Iris pigment epithelial cell (primary cell): ENCODE data around the gene FAM98B.
A peak's percentile ranks its signal among the peaks of the same experiment; 100 is the strongest.

Experiments used
- DNase-seq: peaks from one replicate; pipeline ENCODE4 v3.0.0-alpha.2; 2011; ENCODE audit warnings: low read depth

The FAM98B gene

GRCh38 chr15:38508647-38509046 lies 54.7 kb downstream of the FAM98B start:
- no peak for DNase-seq

DNA sequence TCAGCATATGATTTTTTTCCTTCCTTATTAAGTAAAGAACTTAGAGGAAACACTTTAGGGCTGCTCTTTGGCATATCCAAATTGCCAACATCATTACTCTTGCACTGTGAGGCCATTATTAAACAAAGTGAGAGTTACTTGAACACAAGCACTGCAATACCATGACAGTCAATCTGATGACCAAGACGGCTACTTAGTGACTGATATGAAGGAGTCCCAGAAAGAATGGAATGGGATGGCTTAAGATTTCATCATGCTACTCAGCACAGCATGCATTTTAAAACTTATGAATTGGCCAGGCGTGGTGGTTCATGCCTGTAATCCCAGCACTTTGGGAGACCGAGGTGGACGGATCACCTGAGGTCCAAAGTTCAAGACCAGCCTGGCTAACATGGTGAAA lies 55.2 kb downstream of the FAM98B start:
- DNase-seq, result no peak

- DNase-seq, result no peak
Measured at GRCh38 chr15:38512901-38513300, 59.0 kb downstream of the FAM98B start.

GRCh38 chr15:38514601-38515000 lies 60.7 kb downstream of the FAM98B start:
- DNase-seq, result no peak

- DNase-seq, result no peak
Measured at GRCh38 chr15:38516626-38517025, 62.7 kb downstream of the FAM98B start.

DNA sequence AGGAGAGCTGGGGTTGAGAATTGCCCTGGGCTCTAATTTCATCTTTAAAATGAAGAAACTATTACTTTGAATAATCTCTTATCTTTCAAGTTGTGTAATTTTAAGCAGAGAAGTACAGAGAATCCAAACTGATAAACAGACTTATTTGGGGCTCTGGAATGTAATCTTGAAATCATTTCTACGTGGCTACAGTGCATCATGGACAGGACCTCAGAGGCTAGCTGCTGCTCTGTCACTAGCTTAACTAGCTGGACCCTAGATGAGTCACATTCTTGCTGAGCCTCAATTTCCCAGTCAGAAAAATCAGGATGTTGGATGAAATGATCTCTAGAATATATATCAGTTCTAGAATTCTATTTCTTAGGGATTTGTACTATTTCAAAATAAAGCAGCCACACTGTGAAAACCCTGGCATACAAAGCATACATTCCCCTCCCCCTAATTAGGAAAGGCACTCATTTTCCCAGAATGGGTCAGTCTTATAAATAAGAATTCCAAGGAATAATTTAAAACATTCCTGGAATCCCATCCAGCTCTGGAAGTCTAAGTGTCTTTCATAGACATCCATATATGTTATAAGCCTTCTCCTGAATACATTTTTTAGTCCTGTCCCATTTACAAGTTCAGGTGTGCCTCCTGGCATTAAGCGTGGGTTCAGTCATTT lies 63.5 kb downstream of the FAM98B start:
- DNase-seq, result peak; percentile 61

- DNase-seq, result no peak
Measured at GRCh38 chr15:38518084-38518483, 64.2 kb downstream of the FAM98B start.

DNA sequence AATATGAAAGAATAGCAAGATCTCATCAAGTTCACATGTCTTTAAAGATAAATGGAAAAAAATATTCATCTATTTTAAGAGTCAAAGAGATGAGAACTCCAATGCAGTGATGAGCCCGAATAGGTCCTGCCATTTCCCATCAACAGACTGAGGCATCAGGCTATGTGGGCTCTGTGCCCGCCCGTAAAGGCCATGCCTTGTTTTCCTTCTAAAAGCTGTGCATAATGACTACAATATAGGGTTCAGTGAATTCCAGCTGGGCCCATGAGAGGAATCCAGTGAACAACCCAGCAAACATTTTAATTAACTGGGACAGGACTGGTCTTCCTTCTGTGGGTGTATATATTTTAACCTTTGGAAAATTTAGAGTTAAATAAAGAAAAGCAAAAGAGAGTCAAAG lies 66.1 kb downstream of the FAM98B start:
- DNase-seq, result no peak

GRCh38 chr15:38521316-38521715 lies 67.4 kb downstream of the FAM98B start:
- no peak for DNase-seq

DNA sequence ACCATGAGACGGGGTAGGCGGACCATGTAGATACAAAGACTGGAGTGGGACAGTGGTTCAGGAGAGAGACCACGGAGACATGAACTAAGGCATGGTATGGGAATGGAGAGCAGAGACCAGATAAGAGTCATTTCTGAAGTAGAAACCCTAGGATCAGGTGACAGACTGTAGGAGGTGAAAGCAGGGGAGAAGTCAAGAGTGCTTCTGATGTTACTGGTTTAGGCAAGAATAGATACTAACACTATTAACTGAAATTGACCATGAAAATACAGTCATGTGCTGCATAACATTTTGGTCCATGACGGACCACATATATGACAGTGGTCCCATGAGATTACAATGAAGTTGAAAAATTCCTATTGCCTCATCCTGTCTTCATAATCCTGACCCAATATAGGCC lies 69.0 kb downstream of the FAM98B start:
- no peak for DNase-seq

- DNase-seq, result peak; percentile 50
Measured at GRCh38 chr15:38524156-38524555, 70.2 kb downstream of the FAM98B start.

DNA sequence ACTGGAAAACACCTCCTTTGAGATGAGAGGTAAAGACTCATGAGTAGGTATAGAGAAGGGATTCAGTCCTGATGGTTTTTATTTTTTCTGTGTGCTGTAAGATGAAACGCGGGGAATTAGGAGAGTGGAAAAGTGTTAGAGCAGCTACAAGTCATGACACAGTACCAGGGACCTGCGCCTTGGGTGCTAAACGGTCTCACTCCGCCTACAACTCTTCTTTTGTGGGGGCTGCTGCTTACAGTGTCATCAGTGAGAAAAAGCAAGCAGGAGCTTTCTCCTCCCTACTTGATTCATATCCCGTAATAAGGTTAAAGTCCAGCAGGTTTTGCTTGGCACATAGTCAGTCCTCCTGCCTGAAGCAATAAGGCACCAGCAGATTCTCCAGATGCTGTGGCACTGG lies 71.6 kb downstream of the FAM98B start:
- DNase-seq, result no peak

- DNase-seq, result no peak
Measured at GRCh38 chr15:38526158-38526557, 72.2 kb downstream of the FAM98B start.

DNA sequence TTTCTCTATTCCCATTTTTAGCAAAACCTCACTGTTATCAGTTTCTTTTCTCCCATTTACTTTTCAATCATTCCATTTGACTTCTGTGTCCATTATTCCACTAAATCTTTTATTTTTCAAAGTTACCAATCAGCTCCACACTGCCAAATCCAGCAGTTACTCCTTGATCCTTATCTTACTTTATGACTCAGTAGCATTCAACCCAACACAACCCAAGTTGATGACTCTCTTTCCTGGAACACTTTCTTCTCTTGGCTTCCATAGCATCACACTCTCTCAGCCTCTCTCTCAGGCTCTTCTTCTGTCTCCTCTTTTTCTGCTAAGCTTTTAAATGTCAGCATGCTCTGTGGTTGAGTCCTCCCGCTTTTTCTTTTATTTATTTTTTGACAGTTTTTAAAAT lies 74.4 kb downstream of the FAM98B start:
- DNase-seq, result peak; percentile 76

DNA sequence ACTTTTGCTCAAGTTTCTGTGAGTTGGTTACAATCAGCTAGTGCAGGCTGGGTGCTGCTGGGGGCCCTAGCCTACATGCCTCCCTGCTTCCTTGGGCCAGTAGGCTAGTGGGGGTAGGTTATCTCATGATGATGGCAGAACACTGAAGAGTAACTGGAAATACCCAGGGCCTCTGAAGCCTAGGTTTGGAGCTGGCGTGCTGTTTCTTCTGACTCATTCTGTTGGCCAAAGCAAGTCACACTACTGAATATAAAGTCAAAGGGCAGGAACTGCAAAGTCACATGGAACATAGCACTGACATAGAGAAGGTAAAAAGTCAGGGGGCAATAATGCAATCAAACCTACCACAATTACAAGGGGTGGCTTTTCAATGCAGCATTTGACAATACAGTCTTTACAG lies 76.2 kb downstream of the FAM98B start:
- peak; percentile 31 for DNase-seq

DNA sequence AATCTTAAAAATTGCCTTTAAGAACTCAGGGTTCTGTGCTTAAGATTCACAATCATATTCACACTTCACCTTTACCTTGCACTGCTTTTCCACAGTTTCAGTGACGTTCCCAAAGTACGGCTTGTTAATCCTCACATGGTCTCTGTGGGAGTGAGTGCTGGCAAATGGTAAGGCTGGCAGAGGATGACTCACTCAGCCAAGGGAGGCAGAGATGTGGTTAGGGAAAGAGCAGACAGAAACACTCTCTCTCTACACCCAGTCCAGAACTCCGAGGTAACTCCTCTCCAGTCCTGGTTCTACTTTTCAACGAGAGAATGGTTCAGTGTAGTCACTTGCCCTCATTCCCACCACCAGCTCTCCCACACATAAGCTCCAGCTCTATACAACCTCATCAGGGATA lies 77.6 kb downstream of the FAM98B start:
- peak; percentile 51 for DNase-seq

GRCh38 chr15:38532728-38533127 lies 78.8 kb downstream of the FAM98B start:
- DNase-seq, result no peak

DNA sequence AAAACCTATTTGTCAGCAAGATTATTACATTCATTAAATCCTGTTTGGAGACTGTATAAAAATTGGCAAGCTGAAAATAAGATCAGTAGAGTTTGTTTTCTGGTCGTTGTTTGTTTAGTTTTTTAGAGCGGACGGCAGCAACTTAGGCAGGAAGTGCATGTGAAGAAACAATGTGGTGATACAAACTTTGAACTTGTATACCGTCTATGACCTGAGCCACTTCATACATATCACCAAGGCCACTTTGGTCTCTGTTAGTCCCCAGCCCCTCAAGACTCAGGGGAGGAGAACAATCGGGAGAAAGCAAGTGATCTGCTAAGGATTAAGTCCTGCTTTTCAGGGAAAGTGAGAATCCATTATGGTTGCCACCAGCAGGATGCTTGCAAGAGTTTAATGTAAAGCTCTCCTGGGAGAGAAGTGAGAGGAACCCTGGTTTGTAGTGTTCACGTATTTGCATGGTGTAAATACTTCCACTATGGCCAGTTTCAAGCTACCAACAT lies 79.5 kb downstream of the FAM98B start:
- no peak for DNase-seq

- DNase-seq, result no peak
Measured at GRCh38 chr15:38533926-38534325, 80.0 kb downstream of the FAM98B start.

- DNase-seq, result no peak
Measured at GRCh38 chr15:38534691-38535090, 80.8 kb downstream of the FAM98B start.

- DNase-seq, result peak; percentile 48
Measured at GRCh38 chr15:38535491-38536200, 81.7 kb downstream of the FAM98B start.

- DNase-seq, result peak; percentile 96
Measured at GRCh38 chr15:38536201-38536676, 82.3 kb downstream of the FAM98B start.
